GM21786 (cell line): ENCODE results near the gene UGT2B15.
"Not testable (repeated sequence)": the region's sequence is repeated elsewhere in the genome, so short reads cannot be mapped to it uniquely, and the experiment has no call there.

Source experiments
- ATAC-seq: cut with Tn5 transposase; IDR thresholded peaks from one replicate; pipeline ENCODE4 v1.9.1; 2021; ENCODE audit not compliant: unreplicated experiment

The UGT2B15 gene

DNA sequence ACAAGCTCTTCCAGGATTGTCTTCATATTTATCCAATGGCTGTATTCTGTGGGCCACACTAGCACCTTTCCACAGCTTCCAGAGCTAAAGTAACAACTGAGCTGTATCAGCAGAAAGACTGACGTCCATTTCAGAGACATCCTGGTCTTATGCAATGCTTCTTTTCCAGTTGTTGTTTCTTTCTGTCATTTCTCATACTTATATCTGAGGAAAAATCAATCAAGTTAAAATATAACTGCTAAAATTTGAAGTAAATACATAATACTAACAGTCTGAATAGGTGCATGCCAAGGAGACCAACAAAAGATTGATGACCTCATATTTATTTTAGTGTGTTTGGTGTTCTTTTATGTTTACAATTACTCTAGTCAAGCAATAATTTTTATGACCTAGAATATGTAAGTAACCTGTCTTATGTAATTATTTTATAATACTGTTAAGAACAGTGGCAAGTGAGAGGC lies at the start of gene UGT2B15:
UGT2B15 (minus strand) TSS at position 174 of the 461 bp plus-strand sequence; CDS start at position 140, 34 bp downstream.
- ATAC-seq: not testable (repeated sequence)

- no peak for ATAC-seq
Observed at GRCh38 chr4:68719075-68719473, 48.6 kb upstream of the UGT2B15 start.

DNA sequence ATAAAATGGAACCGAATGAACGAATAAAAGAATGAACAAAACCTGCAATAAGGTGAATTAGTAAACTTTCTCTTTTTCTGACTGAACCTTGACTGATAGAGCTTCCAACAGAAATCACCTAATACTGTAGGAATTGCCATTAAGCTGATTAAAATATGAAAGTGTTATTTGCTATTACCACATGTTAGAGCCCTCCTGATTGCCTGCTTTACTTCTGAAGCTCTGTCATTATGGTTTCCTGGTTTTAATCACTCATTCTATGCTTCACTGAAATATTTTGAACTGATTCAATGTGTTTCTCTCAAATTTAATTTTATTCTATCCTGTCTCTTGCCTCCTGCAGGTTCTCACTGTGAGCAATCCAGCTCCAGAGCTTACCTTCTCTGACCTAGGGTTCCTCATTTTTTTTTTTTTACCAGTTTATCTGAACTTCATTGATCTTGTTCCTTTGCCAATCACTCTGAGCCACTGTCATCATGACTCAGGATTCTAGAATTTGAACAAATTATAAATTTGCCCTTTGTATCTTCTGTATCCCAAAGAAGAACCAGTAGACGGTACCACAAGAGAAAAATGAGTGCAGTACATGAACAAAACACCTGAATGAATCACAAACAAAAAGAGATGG lies 48.1 kb upstream of the UGT2B15 start:
- no peak for ATAC-seq

DNA sequence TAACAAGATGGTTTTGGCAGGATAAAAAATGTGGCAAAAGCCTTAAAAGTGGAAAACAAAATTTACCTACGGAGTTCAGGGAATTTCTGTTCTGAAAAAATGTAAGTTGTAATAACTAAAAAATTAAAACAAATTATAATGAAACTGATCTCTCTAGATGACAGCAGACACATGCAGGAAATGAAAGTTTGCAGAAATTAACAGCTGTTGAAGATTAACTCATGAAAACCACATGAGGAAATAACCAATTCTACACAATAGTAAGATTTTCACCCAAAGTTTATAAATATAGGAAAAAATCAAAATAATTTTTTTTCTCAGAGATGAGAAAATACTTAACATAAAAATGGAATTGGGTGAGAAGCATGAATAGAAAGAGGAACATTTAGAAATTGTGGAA lies 47.5 kb upstream of the UGT2B15 start:
- peak; percentile 73 for ATAC-seq

DNA sequence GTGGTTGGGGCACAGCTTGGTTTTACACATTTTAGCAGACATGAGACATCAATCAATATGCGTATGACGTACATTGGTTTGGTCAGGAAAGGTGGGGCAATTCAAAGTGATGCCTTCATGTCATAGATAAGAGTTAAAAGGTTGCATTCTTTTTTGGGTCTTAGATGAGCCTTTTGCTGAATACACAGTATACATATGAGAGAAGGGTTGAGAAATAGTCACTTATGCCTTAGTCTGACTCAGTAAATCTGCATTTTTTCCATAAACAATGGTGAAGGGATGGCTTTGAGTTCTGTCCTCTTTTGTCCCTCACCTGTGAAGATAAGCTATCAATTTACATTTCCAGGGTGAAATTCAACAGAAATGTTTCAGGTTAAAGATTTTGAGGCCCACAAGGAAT lies 43.9 kb upstream of the UGT2B15 start:
- ATAC-seq: no peak

GRCh38 chr4:68712207-68712606 lies 41.8 kb upstream of the UGT2B15 start:
- no peak for ATAC-seq

- no peak for ATAC-seq
Observed at GRCh38 chr4:68708566-68708965, 38.1 kb upstream of the UGT2B15 start.

DNA sequence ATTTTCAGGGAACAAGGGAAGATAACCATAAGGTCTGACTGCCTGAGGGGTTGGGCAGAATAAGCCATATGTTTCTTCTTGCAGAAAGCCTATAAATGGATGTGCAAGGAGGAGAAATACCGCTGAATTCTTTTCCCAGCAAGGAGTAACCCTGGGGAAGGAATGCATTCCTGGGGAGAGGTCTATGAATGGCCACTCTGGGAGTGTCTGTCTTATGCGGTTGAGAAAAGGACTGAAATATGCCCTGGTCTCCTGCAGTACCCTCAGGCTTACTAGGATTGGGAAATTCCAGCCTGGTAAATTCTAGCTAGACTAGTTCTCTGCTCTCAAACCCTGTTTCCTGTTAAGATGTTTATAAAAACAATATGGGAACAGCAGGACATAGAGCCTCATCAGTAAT lies 32.7 kb upstream of the UGT2B15 start:
- not testable (repeated sequence) for ATAC-seq

DNA sequence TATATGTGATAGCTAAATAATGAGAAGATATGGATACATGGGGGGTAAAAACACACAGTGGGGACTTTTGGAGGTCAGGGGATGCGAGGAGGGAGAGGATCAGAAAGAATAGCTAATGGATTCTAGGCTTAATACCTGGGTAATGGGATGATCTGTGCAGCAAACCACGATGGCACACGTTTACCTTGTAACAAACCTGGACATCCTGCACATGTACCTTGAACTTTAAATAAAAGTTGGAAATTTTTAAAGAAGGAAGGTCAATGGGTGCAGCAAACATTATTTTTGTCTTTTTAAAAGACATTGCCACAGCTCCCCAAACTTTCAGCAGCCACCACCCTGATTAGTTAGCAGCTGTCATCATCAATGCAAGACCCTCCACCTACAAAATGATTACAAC lies 29.7 kb upstream of the UGT2B15 start:
- no peak for ATAC-seq

DNA sequence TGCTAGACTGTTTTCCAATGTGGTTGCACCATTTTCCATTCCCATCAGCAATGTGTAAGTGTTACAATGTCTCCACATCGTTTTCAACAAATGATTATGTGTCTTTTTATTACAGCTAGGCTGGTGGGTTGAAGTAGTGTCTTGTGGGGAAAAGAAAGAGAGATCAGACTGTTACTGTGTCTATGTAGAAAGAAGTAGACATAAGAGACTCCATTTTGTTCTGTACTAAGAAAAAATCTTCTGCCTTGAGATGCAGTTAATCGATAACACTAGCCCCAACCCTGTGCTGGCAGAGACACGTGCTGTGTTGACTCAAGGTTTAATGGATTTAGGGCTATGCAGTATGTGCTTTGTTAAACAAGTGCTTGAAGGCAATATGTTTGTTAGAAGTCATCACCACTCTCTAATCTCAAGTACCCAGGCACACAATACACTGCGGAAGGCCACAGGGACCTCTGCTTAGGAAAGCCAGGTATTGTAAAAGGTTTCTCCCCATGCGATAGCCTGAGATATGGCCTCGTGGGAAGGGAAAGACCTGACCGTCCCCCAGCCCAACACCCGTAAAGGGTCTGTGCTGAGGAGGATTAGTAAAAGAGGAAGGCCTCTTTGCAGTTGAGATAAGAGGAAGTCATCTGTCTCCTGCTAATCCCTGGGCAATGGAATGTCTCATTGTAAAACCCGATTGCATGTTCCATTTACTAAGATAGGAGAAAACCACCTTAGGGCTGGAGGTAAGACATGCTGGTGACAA lies 23.0 kb upstream of the UGT2B15 start:
- no peak for ATAC-seq

DNA sequence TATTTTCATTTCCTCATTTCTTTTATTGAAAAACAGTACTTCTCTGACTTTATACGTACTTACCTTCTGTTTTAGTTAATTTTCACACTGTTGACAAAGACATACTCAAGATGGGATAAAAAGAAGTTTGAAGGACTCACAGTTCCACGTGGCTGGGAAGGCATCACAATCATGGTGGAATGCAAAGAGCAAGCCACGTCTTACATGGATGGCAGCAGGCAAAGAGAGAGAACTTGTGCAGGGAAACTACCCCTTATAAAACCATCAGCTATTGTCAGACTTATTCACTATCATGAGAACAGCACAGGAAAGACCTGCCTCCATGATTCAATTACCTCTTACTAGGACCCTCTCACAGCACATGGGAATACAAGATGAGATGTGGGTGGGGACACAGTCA lies 20.7 kb upstream of the UGT2B15 start:
- ATAC-seq: no peak

GRCh38 chr4:68683034-68683433 lies 12.6 kb upstream of the UGT2B15 start:
- ATAC-seq: no peak

GRCh38 chr4:68681298-68681697 lies 10.8 kb upstream of the UGT2B15 start:
- ATAC-seq: not testable (repeated sequence)

DNA sequence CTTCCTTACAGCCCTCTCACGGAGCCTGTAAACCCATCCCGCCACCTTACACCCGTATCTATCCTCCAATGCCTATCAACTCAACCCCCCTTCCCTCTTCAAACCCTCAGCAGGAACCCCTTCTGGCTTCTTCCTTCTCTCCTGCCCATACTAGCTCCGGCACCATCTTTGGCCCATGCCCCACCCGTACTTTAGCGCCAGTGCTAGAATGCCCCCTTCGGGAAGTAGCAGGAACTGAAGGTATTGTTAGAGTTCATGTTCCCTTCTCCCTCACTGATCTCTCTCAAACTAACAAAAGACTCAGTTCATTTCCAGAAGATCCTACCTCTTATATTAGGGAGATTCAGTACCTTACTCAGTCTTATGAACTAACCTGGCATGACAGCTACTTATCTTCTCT lies 2.7 kb upstream of the UGT2B15 start:
- no peak for ATAC-seq

DNA sequence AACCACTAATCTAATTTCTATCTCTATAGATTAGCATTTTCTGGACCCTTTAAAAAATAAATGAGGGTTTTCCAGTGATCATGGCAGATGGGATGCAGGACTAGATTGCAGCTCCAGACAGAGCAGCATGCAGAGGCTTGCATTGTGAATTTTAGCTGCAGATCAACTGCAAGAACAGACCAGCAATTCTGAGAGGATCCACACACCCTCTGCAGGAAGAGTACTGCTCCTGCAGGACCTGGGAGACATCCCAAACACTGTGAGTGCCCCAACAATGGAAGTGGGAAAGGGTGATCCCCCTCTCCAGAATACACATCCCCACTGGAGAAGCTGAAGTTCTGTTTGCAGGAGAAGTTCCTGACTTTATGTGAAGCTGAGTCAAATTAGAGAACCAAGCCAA lies 765 bp upstream of the UGT2B15 start:
- not testable (repeated sequence) for ATAC-seq

DNA sequence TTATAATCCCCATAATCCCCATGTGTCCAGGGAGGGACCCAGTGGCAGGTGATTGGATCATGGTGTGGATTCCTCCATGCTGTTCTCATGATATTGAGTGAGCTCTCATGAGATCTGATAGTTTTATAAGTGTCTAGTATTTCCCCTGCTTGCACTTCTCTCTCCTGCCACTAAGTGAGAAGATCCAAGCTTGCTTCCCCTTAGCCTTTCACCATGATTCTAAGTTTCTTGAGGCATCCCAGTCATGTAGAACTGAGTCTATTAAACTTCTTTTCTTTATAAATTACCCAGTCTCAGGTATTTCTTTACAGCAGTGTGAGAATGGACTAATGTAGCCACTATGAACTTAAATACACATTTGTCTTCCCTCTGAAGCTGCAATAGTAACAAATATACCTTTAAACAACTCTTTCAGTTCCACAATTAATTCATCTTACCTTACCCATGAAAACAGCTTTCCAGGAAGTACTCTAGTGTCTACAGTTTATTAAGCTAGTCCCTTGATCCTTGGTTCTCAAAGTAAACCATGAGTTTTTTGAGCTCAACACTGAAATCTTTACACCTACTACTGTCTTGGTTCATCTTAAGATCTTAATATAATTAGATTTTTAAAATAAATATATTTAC lies 1.8 kb downstream of the UGT2B15 start:
- not testable (repeated sequence) for ATAC-seq

DNA sequence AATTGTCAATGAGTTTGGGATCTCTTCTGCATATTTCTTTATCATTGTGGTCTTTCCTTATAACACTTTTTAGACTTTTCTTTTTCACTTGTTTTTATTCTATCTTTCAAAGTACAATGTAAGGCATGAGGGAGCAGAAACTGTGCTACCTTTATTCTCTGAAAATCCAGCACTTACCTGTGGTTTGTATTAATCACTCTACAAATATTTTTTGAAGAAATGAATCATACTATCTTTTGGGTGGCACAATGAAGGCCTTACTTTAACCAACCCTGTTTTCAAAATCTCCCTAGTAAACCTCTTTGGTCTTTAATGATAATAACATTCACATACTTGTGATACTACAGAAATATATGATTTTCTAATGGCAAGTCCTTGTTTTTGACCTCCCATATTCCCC lies 2.9 kb downstream of the UGT2B15 start:
- ATAC-seq: not testable (repeated sequence)

- not testable (repeated sequence) for ATAC-seq
Observed at GRCh38 chr4:68664721-68665120, 5.7 kb downstream of the UGT2B15 start.

DNA sequence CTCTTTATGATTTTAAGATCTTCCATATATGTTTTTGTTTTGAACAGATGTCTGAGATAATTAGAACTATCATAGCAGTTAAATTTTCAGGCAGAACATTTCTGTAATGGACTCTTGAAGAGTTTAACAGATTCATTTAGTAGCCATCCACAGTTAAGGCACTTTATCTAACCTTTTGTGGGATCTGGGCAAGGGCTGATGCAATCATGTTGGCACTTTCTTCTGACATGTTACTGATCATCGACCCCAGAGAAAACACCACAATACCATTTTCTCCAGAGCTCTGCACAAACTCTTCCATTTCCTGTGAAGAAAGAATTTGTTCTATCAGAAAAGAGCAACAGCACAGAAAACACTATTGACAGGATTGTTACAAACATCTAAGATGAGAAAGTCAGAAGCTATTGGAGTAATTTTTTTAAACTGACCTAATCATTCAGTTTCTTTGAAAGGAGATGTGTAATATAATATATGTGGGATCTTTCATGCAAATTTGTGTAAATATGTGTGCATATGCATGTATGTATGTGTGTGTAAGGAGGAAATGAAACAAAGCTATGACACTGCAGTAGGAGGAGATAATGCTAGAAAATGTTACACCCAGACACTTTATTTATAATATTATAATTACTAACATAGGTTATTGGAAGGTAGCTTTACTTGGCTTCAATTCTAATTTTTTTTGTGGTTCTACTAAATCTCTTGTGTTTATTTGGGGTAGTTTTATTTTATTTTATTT lies 7.4 kb downstream of the UGT2B15 start:
- peak; percentile 49 for ATAC-seq

GRCh38 chr4:68658672-68659071 lies 11.8 kb downstream of the UGT2B15 start:
- no peak for ATAC-seq

DNA sequence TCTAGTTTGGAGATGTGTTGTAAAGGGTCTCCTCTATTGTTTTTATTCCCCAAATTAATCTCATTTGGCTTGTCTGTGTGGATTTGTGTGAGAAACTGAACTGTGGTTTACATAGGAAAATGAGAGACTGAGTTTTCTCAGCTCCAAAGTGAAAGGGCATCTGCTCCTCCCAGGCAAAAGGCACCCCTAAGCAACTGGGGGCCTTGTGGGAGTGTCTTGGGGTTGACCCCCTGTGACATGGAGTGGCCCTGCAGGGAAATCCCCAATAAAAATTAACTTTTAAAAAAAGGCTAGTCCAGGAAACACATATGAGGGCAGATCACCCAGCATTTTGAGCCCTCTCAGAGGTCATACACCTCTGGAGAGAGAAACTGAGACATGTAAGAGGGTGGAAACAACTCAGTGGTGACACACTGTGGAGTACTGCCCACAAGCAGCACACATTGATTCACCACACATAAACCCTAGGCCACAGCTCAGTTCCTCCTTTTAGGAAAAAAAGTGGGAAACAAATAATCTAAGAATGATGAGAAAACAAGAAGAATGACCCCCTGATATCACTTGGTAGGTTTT lies 13.3 kb downstream of the UGT2B15 start:
- peak; percentile 63 for ATAC-seq
